Left ventricle myocardium inferior (tissue), 1 donor: Measurements from ENCODE around the gene CAV3. TPM values are rescaled to one million over a fixed set of nuclear protein-coding genes. Genes with fewer than 3 reads are reported as not detected.
A peak's percentile ranks its signal among the peaks of the same experiment; 100 is the strongest.
"Not testable (repeated sequence)": the region's sequence is repeated elsewhere in the genome, so short reads cannot be mapped to it uniquely, and the experiment has no call there.

Experiments
- DNase-seq: peaks from one replicate; pipeline ENCODE4 v3.0.0-alpha.2; 2020
- H3K27ac ChIP-seq: fragments of 200-600 bp; replicated peaks from 2 replicates; pipeline ENCODE4 v1.8.0; 2021
- H3K27me3 ChIP-seq: fragments of 200-600 bp; 2 replicates; pipeline ENCODE4 v1.8.0; 2021; ENCODE audit warnings: low read depth
- H3K36me3 ChIP-seq: fragments of 200-600 bp; 2 replicates; pipeline ENCODE4 v1.8.0; 2021
- H3K4me1 ChIP-seq: fragments of 200-600 bp; 2 replicates; pipeline ENCODE4 v1.8.0; 2021
- H3K4me3 ChIP-seq: fragments of 200-600 bp; 2 replicates; pipeline ENCODE4 v1.8.0; 2021; ENCODE audit warnings: mild to moderate bottlenecking, moderate library complexity
- H3K9me3 ChIP-seq: fragments of 200-600 bp; replicated peaks from 2 replicates; pipeline ENCODE4 v1.8.0; 2021
- intact Hi-C: fragments of 100-400 bp; cut with micrococcal nuclease; formaldehyde crosslinking; loops from one replicate; pipeline ENCODE4 v1.11.0; 2022
- total RNA-seq: library from RNA; stranded (reverse); fragmentation: NEBNext Ultra II Directional; extraction: Animal tissue kit (Norgen Biotek cat#: 25700); gene quantifications from one replicate; pipeline ENCODE4 v1.2.1, GENCODE V29; 2021
- TF ChIP-seq, protein P1 (sequence below): fragments of 200-600 bp; IDR thresholded peaks from 2 replicates; pipeline ENCODE4 v1.8.0; 2021; ENCODE audit warnings: antibody characterized with exemption, mild to moderate bottlenecking, borderline replicate concordance
- donor health status: DM: no; HTN: yes; CAD: no; lungs with severe emphysema.

Gene CAV3
- total RNA-seq, 1 donor from 2014 or later: 31.6 TPM

DNA sequence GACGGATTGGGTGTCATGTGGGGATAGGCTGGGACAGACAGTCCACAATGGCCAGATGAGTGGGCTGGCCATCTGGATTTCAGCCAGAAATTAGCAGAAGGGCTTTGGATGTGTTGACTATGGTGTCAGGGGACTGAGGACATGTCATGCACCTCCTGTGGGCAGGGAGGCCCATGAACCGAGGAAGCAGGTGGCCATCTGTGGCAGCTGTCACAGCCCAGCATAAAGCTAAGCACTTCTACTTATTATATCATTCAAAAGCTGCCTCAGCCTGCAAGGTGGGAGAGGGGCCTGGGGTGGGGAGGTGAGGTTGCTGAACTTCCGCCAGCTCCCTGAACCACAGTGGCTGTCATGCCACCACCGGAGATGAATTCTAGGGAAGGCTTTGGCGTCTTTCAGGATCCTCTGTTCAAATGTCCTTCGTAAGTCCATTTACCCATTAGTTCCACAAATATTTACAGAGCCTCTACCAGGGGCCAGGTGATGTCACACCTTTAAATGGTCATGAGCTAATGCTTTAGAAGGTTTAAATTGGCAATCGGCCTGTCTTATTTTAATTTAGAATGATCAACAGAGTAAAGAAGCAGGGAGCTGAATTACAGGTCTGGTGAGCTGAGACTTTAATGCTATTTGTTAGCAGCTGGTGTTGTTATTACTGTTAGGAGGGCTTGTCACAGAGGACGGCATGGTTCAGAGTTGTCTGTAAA lies 23.6 kb upstream of the CAV3 start:
- DNase-seq: no peak
- TF ChIP-seq, protein P1, sequence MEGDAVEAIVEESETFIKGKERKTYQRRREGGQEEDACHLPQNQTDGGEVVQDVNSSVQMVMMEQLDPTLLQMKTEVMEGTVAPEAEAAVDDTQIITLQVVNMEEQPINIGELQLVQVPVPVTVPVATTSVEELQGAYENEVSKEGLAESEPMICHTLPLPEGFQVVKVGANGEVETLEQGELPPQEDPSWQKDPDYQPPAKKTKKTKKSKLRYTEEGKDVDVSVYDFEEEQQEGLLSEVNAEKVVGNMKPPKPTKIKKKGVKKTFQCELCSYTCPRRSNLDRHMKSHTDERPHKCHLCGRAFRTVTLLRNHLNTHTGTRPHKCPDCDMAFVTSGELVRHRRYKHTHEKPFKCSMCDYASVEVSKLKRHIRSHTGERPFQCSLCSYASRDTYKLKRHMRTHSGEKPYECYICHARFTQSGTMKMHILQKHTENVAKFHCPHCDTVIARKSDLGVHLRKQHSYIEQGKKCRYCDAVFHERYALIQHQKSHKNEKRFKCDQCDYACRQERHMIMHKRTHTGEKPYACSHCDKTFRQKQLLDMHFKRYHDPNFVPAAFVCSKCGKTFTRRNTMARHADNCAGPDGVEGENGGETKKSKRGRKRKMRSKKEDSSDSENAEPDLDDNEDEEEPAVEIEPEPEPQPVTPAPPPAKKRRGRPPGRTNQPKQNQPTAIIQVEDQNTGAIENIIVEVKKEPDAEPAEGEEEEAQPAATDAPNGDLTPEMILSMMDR: no peak
- Histone ChIP-seq H3K9me3 (peaks cover 16% of the 10 kb centered on the region), H3K27me3 (no peaks in the 10 kb centered on the region), H3K4me3 (no peak overlapping the region), H3K27ac (no peak overlapping the region), H3K4me1 (peaks cover 8% of the 10 kb centered on the region), H3K36me3 (no peaks in the 10 kb centered on the region)
- intact Hi-C loops: no loop called here

DNA sequence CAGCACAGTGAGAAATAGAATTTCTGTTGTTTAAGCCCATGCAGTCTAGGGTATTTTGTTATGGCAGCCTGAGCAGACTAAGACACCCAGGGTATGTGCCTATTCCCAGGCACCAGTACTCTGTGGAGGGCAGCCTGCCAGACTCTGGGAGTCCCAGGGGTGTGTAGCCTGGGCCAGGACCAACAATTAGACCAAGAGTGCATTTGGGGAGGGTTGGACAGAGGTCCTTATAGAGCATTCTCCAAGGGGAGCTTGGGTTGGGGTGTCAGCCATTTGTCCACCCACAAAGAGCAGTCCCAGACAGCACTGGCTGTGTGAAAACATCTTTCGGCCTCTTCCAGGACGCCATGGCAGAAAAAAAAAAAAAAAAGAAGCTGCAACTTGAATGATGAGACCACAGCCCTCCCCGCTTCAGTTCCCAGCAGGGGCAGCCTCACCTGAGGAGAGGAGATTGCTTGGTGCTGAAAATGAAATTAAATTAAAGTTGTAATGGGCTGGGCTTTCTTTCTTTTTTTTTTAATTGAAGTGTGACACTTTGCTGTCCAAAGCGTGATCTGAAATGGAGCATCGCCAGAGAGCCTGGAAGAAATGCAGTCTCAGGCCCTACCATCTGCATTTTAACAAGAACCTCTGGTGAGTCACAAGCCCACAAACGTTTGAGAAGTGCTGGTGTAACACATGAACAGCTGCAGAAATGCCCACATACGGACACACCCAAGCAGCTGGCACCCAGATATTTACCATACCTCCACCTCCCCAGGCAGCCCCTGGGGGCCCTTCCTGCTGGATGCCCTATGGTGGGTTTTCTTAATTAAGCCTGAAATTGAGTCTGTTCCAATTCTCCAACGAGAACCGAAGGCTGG lies 21.3 kb upstream of the CAV3 start:
- intact Hi-C loops: no loop called here
- Histone ChIP-seq H3K27ac (no peak overlapping the region), H3K9me3 (no peaks in the 10 kb centered on the region), H3K4me1 (peaks cover 8% of the 10 kb centered on the region), H3K27me3 (no peaks in the 10 kb centered on the region), H3K36me3 (no peaks in the 10 kb centered on the region), H3K4me3 (no peak overlapping the region)
- DNase-seq: no peak
- TF ChIP-seq, protein P1: no peak

DNA sequence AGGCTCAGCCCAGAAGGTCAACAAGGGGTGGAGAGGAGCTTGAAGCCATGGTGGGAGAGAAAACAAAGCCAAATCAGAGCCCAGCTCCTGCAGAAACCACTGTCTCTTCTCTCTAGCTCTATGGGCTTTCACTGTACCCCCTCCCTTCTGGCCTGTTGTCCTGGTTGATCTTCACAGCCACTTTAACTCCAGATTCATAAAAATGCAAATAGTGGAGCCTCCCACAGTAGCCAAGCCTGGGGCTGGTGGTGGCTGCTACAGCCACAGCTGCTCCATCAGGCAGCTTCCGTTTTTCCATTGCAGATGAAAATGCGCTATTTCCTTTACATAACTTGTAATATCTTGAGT lies 20.7 kb upstream of the CAV3 start:
- intact Hi-C loops: no loop called here
- H3K4me3 ChIP-seq: no peak overlapping the region
- no peaks in the 10 kb centered on the region for H3K9me3 ChIP-seq
- no peaks in the 10 kb centered on the region for H3K27me3 ChIP-seq
- H3K27ac ChIP-seq: no peak overlapping the region
- TF ChIP-seq, protein P1: no peak
- H3K36me3 ChIP-seq: no peaks in the 10 kb centered on the region
- DNase-seq: no peak
- H3K4me1 ChIP-seq: peaks cover 8% of the 10 kb centered on the region

DNA sequence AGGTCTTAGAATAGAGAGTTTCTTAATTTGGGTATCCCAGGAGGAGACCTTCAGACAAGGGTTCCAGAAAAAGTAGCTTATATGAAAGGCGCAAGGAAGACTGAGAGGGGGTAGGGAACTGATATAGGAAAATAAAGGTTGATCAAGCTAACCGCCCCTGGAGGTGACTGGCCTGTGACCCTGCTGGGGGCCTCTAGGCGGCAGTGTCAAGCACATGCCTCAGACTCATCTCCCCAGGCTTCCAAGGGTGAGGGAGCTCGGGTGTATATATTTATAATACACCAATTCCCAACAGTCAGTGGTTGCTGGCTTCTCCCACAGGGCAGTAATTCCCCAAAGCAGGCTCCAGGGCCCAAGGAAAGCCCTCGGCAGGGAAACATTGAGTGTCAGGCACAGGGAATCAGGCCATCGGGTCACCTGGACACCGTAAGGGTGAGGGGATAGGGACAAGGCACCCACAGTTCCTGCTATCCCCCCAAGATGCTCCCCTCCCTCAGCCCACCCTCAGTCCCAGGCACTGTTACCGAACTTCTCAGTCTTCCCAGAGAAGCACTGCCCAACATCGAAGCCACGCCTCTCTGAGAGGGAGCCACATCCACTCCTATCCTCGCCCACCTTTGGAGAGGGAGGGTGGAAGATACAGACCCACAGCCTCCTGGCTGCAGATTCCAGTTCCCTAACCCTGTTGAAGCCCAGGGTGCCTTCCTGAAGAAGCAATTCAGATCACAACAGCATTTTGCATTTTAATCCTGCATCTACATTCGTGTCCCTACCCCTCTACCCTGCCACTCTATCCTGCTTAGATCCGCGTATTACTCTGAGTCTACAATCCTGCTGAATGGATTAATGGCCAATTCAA lies 19.5 kb upstream of the CAV3 start:
- TF ChIP-seq, protein P1: peak; percentile 18
- Histone ChIP-seq H3K4me3 (no peak overlapping the region), H3K27ac (no peak overlapping the region), H3K36me3 (no peaks in the 10 kb centered on the region), H3K9me3 (no peaks in the 10 kb centered on the region), H3K4me1 (peaks cover 8% of the 10 kb centered on the region), H3K27me3 (no peaks in the 10 kb centered on the region)
- intact Hi-C loops: no loop called here
- no peak for DNase-seq

DNA sequence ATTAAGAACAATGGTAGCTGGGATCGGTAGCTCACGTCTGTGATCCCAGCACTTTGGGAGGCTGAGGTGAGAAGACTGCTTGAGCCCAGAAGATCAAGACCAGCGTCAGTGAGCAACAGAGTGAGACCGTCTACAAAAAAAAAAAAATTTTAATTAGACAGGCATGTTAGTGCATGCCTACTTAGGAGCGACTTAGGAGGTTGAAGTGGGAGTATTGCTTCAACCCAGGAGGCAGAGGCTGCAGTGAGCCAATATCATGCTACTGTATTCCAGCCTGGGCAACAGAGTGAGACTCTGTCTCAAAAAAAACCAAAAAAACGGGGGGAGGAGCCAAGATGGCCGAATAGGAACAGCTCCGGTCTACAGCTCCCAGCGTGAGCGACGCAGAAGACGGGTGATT lies 17.8 kb upstream of the CAV3 start:
- not testable (repeated sequence) for H3K4me1 ChIP-seq

More for the DNA sequence above, 17.8 kb upstream of the CAV3 start:
- H3K4me3 ChIP-seq, H3K9me3 ChIP-seq, intact Hi-C loops, H3K36me3 ChIP-seq, H3K27me3 ChIP-seq, H3K27ac ChIP-seq, DNase-seq: not testable (repeated sequence)
